GM23248 (cell line): ENCODE data around the gene HOXA9.

Experiments used
- EZH2 ChIP-seq: fragments of 200-600 bp; sonication (generic); IDR thresholded peaks from 2 replicates; pipeline ENCODE4 v1.6.1; 2018; ENCODE audit warnings: antibody characterized with exemption, mild to moderate bottlenecking; ENCODE audit not compliant: insufficient read depth, poor library complexity, severe bottlenecking
- EZH2phosphoT487 ChIP-seq: fragments of 200-600 bp; sonication (generic); IDR thresholded peaks from 2 replicates; pipeline ENCODE4 v1.6.1; 2018; ENCODE audit warnings: antibody characterized with exemption, moderate library complexity, mild to moderate bottlenecking, low read depth; ENCODE audit not compliant: insufficient read depth

- TF ChIP-seq EZH2, result no peak
- no peak for TF ChIP-seq EZH2phosphoT487
These were observed 8.2 kb downstream of the HOXA9 start for GRCh38 chr7:27156916-27157701.
